ENCODE results near the gene RANGAP1. TPM values are rescaled to one million over a fixed set of nuclear protein-coding genes. Genes with fewer than 3 reads are reported as not detected.

The RANGAP1 gene
- total and polyA plus RNA-seq, 2 of the 13 experiments (the other 11 are each of a cell fraction or from before 2014, with no cell fraction given), result 51.8 to 83.9 TPM

DNA sequence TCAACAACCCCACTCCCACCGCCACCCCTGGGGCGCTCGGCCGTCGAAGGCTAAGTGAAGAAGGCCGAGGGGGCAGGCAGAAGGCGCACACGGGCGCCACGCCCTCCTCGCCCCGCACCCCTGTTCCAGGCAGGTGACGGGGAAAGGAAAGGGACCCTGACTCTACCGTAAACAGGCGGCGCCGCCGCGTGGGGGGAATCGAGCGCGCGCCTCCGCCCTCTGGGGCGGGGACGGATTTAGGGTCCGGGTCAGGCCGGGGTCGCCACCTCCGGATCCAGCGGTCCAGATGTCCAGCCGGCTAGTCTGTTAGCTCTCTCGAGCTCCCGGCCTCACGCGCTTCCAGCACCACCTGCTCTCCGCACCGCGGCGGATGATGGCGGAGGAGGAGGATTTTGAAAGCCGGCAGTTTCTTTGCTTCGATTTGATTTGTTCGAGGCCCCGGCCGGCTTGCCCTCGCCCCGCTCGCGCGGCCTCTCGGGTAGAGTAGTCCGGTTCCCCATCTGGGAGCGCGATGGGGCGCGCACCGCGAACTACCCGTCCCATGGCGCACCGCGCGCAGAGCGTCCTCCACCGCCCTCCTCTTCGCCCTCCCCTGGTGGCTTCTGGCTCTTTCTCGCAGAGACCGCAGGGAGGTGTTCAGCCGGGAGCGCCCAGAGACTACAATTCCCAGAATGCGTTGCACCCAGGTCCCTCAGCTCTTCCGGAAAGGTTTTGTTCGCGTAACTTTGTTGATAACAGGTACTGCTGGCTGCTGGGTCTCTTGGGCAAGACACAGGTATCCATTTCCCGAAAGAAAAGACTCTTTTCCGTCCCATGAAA lies at the start of gene RANGAP1 (continued):
- TF ChIP-seq, protein P1, sequence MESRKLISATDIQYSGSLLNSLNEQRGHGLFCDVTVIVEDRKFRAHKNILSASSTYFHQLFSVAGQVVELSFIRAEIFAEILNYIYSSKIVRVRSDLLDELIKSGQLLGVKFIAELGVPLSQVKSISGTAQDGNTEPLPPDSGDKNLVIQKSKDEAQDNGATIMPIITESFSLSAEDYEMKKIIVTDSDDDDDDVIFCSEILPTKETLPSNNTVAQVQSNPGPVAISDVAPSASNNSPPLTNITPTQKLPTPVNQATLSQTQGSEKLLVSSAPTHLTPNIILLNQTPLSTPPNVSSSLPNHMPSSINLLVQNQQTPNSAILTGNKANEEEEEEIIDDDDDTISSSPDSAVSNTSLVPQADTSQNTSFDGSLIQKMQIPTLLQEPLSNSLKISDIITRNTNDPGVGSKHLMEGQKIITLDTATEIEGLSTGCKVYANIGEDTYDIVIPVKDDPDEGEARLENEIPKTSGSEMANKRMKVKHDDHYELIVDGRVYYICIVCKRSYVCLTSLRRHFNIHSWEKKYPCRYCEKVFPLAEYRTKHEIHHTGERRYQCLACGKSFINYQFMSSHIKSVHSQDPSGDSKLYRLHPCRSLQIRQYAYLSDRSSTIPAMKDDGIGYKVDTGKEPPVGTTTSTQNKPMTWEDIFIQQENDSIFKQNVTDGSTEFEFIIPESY (CRISPR knock-in tag; IDR thresholded peaks at IDR 0.05), result no peak
- TF ChIP-seq BRD4 (CRISPR knock-in tag; IDR thresholded peaks at IDR 0.05), result no peak
- TF ChIP-seq ZNF564 (CRISPR knock-in tag; IDR thresholded peaks at IDR 0.05), result no peak
- TF ChIP-seq RARA (CRISPR knock-in tag; IDR thresholded peaks at IDR 0.05), result no peak
- peak; percentile 63; the same call in 1 of the 2 replicates for TF ChIP-seq TAF1 (CRISPR knock-in tag; IDR thresholded peaks at IDR 0.05)
- TF ChIP-seq, protein P2, sequence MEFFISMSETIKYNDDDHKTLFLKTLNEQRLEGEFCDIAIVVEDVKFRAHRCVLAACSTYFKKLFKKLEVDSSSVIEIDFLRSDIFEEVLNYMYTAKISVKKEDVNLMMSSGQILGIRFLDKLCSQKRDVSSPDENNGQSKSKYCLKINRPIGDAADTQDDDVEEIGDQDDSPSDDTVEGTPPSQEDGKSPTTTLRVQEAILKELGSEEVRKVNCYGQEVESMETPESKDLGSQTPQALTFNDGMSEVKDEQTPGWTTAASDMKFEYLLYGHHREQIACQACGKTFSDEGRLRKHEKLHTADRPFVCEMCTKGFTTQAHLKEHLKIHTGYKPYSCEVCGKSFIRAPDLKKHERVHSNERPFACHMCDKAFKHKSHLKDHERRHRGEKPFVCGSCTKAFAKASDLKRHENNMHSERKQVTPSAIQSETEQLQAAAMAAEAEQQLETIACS (CRISPR knock-in tag; IDR thresholded peaks at IDR 0.05), result no peak; the same call in 1 of the 2 replicates
- TF ChIP-seq, protein P3, sequence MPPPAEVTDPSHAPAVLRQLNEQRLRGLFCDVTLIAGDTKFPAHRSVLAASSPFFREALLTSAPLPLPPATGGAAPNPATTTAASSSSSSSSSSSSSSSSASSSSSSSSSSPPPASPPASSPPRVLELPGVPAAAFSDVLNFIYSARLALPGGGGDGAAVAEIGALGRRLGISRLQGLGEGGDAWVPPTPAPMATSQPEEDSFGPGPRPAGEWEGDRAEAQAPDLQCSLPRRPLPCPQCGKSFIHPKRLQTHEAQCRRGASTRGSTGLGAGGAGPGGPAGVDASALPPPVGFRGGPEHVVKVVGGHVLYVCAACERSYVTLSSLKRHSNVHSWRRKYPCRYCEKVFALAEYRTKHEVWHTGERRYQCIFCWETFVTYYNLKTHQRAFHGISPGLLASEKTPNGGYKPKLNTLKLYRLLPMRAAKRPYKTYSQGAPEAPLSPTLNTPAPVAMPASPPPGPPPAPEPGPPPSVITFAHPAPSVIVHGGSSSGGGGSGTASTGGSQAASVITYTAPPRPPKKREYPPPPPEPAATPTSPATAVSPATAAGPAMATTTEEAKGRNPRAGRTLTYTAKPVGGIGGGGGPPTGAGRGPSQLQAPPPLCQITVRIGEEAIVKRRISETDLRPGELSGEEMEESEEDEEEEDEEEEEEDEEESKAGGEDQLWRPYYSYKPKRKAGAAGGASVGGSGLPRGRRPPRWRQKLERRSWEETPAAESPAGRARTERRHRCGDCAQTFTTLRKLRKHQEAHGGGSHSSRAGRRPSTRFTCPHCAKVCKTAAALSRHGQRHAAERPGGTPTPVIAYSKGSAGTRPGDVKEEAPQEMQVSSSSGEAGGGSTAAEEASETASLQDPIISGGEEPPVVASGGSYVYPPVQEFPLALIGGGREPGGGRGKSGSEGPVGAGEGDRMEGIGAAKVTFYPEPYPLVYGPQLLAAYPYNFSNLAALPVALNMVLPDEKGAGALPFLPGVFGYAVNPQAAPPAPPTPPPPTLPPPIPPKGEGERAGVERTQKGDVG (CRISPR knock-in tag; IDR thresholded peaks at IDR 0.05; ENCODE audit: borderline replicate concordance), result 0 out of 2 replicates have a peak, but pooled peaks have one; percentile 26
- peak; percentile 83 for TF ChIP-seq ATF1 (CRISPR knock-in tag; IDR thresholded peaks at IDR 0.05)
- TF ChIP-seq, protein P4, sequence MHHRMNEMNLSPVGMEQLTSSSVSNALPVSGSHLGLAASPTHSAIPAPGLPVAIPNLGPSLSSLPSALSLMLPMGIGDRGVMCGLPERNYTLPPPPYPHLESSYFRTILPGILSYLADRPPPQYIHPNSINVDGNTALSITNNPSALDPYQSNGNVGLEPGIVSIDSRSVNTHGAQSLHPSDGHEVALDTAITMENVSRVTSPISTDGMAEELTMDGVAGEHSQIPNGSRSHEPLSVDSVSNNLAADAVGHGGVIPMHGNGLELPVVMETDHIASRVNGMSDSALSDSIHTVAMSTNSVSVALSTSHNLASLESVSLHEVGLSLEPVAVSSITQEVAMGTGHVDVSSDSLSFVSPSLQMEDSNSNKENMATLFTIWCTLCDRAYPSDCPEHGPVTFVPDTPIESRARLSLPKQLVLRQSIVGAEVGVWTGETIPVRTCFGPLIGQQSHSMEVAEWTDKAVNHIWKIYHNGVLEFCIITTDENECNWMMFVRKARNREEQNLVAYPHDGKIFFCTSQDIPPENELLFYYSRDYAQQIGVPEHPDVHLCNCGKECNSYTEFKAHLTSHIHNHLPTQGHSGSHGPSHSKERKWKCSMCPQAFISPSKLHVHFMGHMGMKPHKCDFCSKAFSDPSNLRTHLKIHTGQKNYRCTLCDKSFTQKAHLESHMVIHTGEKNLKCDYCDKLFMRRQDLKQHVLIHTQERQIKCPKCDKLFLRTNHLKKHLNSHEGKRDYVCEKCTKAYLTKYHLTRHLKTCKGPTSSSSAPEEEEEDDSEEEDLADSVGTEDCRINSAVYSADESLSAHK (CRISPR knock-in tag; IDR thresholded peaks at IDR 0.05; ENCODE audit: borderline replicate concordance), result no peak
- TF ChIP-seq ZFAT (CRISPR knock-in tag; conservative IDR thresholded peaks at IDR 0.05), result 0 out of 2 replicates have a peak, but pooled peaks have one; percentile 35
- no peak for TF ChIP-seq ZFP36L2 (CRISPR knock-in tag; IDR thresholded peaks at IDR 0.05)
- TF ChIP-seq TCF7 (IDR thresholded peaks at IDR 0.05; ENCODE audit: low read depth), result no peak
- TF ChIP-seq CAMTA2 (CRISPR knock-in tag; IDR thresholded peaks at IDR 0.05; ENCODE audit: borderline replicate concordance), result no peak
- TF ChIP-seq CREM (IDR thresholded peaks at IDR 0.05), result peak; percentile 94
- no peak for TF ChIP-seq CREM (CRISPR knock-in tag; IDR thresholded peaks at IDR 0.05)
- TF ChIP-seq ZSCAN30 (CRISPR knock-in tag; IDR thresholded peaks at IDR 0.05), result no peak
- TF ChIP-seq GTF2F1 (IDR thresholded peaks at IDR 0.05; ENCODE audit: low read length), result no peak
- TF ChIP-seq KLF6 (CRISPR knock-in tag; IDR thresholded peaks at IDR 0.05), result no peak
- TF ChIP-seq ZNF451 (CRISPR knock-in tag; IDR thresholded peaks at IDR 0.05), result no peak
- TF ChIP-seq RBM22 (optimal IDR thresholded peaks at IDR 0.05; ENCODE audit: low read length), result no peak
- no peak for TF ChIP-seq ELK4 (CRISPR knock-in tag; IDR thresholded peaks at IDR 0.05; ENCODE audit: borderline replicate concordance)
